HG02884 (cell line): Measurements from ENCODE around the gene SPATA2.
"Not testable (repeated sequence)": the region's sequence is repeated elsewhere in the genome, so short reads cannot be mapped to it uniquely, and the experiment has no call there.

ENCODE experiments used
- ATAC-seq: cut with Tn5 transposase; IDR thresholded peaks from one replicate; pipeline ENCODE4 v1.9.1; 2021; ENCODE audit warnings: mild to moderate bottlenecking, moderate library complexity; ENCODE audit not compliant: unreplicated experiment

SPATA2 gene

DNA sequence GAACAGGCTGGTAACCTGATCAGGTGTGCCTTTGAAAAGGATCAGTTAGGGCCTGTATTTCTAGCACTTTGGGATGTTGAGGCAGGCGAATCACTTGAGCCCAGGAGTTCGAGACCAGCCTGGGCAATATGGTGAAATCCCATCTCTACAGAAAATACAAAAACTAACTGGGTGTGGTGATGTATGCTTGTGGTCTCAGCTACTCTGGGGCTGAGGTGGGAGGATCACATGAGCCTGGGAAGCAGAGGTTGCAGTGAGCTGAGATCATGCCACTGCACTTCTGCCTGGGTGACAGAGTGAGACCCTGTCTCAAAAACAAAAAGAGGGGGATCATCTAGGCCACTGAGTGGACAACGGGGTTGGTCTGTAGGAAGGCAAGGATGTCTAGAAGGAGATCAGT lies 54.1 kb downstream of the SPATA2 start:
- not testable (repeated sequence) for ATAC-seq

DNA sequence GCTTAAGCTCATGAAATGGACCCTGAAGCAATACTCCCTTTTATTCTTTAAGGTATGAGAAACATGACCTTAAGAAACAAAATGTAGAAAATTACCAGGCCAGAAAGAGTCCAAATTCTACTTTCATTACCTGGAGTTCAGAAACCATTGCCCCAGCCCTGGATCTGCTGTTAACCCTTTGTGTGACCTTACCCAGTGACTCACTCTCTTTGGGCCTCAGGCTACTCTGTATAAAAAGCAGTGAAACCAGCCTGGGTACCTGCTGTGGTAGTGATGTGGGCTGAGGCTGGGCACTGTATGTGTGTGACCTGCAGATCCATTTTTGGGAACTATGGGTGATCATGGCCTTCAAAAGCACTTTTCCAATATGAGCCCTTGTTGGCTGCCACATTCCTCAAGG lies 55.5 kb downstream of the SPATA2 start:
- no peak for ATAC-seq

DNA sequence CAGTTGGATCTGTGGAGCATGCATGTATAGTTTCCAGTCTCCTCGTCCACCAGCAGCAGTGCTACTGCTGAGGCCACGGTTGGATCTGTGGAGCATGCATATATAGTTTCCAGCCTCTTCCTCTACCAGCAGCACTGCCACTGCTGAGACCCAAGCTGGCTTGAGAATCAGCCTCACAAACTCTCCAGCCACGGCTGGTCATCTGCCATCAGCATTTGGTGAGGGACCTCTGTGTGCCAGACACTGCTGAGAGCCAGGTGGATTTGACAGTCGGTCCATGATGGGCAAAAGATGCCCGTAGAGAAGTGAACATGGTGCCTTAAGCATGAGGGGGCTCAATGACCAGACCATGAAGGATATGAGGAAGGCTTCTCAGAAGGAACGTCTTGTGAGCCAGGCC lies 56.3 kb downstream of the SPATA2 start:
- ATAC-seq: no peak

DNA sequence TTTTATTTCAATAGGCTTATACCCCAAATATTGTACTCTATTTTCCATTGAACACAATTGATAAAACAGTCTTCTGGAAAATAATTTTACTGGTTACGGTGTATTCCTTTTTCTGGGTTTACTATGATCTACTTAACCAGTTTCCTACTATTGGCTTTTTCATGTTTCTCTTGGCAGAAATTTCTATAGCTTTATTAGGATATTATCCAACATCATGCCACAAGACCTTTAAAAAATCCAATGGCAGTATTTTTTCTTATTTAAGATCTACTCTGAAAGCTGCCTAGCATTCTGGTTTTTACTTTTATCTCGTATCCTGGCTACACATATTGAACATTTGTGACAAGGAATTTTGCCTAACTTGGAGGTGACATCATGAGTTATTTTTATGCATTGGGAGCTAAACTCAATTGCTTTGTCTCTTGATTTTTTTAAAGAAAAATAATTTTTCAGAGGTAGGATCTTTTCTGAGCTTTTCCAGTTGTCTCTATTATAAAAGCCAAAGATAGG lies 57.2 kb downstream of the SPATA2 start:
- no peak for ATAC-seq

DNA sequence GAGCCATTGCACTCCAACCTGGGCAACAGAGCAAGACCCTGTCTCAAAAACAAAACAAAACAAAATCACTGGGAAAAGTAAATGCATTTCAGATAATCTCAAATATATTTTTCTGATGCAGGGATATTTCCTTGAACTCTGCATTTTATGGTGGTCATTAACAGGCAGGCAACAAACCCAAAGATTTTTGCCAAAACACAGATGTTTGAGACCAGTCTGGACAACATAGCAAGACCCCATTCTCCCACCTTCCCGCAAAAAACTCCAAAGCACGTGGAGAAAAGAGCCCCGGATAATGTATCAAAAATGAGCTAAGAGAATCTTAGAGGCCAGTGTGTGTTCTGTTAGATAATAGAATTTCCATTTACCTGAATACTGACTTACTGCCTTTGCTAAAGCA lies 58.4 kb downstream of the SPATA2 start:
- ATAC-seq: no peak

DNA sequence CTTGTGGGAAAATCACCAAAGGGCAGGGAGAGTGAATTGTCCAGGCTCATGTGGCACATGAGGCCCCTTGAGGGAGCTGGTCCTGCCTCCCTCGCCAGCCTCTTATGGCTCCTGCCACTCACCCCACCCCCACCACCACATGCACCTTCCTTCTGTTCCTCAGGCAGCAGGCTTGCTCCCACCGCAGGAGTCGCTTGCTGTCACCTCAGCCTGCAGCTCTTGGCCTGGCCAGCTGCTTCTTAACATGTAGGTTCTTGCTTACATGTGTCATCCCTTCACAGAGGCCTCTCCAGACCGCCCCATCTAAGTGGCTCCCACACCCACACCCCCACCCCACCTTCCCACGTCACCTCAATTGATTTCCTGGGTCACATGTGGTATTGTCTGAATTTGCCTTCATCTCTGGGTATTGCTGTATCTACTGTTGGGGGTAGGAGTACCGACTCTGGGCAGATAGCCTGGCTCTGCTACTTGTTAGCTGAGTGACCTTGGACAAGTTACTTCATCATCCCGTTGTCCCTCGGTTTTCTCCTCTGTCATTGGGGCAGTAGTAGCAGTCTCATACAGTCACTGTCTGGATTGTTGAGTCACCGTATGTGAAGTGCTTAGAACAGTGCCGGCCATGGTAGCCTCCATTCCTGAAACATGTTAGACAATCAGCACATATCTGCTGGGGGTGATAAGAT lies 61.0 kb downstream of the SPATA2 start:
- no peak for ATAC-seq

DNA sequence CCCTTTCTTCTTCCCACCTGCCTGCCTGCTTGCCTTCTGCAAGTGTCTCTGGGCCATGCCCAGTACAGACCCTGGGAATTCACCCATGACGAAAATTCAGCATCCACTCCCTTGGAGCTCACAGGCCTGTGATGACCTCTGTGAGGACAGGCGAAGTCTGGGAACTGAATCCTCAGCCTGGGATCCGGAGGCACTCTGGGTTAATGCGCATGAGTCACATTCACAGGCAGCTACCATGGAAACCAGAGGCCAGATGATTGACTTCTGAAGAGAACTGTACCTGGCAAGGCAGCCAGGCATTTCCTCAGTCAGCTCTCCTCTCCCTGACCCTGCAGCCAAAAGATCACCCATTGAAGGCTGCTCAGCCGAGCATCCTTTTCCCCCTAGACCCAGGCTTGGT lies 61.7 kb downstream of the SPATA2 start:
- ATAC-seq: no peak
